ENCODE results near the gene LRRC3C.

The LRRC3C gene

DNA sequence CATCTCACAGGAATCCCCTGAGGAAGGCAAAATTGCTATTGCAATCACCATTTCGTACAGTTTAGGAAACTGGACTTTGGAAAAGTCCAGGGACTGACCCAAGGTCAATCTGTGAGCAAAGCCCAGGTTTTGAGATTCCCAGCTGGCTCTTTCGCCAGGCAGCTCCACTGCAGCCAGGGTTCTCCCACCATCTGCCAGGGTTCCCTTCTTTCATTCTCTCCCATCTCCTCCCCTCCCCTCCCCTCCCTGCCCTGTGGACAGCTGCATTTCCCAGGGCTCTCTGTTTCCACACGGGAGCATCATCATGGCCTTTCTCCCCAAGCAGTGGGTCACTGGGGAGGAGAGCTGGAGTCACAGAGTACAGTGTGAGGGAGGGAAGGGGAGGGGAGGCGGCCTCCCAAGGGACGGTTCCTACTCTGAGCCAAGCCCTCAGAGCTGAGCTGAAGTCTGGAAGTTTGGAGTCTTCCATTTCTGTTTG lies 23.4 kb downstream of the LRRC3C start:
- no peak for FAIRE-seq

DNA sequence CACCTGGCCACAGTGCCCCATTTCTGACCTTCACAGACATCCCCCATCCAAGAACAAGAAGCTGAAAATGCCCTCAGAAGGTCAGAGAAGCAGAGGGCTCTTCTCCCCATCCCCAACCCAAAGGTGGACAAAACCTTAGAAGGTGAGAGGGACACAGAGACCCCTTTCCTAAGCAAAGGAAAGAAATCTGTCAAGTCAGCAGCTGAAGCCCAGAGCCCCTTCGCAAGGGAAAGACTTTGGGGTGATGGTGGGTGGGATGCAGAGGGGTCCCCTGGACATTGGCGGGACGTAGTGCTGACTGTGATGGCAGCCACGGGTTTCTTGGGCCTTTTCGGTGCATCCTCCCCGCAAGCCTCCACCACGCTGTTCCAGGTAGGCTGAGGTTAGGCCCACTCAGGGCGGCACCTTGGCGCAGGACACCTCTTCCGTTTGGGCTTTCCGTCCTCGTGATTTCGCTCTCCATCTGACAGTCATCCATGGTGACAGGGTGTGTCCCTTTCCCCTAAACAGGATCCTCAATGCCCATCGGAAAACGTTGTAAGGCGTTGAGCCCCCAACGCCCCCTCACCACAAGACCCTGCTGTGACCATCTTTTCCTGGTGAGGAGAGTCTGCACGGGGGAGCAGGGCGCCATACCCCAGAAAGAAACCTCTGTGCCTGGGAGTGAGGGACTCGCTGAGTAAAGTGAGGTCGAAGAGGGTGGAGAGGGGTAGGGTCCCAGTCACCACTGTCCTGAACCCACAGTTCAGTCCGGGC lies 24.6 kb downstream of the LRRC3C start:
- FAIRE-seq, result no peak

DNA sequence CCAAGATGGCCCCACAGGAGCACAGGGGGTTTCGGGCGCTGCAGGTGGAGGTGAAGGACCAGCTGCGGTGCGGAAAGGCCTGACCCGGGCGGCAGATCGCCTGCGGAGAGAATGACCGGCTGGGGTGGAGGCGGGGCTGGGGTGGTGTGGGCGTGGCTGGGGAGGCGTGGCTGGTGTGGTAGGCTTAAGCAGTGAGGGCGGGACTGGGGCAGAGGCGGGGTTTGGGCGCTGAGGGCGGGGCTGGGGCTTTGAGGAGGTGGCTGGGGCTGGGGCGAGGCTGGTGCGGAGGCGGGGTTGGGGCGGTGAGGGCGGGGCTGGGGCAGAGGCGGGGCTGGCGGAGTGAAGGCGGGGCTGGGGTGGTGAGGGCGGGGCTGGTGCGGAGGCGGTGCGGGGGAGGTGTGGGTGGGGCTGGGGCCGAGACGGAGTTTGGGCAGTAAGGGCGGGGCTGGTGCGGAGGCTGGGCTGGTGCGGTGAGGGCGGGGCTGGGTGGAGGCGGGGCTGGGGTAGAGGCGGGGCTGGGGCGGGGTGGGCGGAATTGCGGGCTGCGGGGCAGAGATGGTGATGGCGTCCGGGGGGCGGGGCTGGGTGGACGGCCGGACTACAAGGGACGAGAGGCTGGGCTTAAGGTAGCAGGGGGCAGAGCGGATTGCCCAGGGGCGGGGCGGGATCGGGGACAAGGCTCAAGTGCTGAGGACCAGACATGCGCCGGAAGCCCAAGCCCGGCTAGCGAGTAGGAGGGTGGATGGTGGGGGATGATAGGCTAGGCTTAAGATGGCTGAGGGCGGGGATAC lies 25.3 kb downstream of the LRRC3C start:
- no peak for FAIRE-seq

DNA sequence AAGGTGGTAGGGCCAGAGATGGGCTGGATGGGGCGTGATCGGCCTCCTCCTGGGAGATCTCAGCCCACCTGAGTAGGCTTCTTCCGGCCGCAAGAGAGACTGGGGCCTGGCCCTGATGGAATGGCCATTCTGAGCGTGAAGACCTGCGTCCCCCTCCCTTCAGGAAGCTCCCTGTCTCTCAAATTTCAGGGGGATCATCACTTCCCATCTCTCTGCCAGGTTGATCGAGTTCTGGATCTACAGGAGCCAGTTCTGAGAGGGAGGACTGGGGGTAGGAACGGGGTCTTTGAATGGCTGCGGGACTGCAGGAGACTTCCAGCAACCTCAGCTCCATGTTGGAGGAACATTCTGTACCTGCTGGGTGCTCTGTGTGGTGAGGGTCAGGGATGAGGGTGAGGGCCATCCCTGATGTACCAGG lies 25.9 kb downstream of the LRRC3C start:
- no peak for FAIRE-seq

DNA sequence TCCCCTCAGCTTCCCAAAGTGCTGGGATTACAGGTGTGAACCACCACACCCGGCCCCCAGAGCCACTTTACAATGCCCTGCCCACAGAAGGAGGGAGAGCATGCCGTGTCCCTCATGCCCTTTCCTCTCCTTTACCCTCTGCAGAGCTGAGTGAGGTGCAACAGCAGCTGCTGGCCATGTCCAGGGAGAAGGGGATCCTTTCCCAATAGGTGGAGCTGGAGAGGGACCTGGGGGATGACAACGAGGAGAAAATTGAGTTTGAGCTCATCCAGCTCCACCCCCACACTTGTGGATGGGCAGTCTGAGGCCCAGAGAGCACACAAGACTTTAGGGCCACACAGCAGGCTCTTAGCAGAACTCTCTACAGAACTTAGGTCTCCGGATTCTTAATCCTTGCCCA lies 27.3 kb downstream of the LRRC3C start:
- no peak for FAIRE-seq

DNA sequence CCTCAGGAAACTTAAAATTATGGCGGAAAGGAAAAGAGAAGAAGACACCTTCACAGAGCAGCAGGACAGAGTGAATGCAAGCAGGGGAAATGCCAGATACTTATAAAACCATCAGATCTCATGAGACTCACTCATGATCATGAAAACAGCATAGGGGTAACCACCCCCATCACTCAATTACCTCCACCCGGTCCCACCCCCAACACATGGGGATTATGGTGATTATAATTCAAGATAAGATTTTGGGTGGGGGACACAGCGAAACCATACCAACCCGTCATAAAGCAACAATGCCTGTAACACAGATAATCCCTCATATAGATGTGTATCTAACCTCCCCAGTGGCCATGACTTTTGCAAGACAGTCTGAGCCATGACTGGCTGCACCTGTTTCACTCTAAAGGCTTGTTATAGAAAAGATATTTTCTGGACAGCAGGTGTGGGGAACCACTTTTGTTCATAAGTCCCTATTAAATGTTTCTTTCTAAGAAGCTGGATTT lies 28.2 kb downstream of the LRRC3C start:
- FAIRE-seq, result no peak

DNA sequence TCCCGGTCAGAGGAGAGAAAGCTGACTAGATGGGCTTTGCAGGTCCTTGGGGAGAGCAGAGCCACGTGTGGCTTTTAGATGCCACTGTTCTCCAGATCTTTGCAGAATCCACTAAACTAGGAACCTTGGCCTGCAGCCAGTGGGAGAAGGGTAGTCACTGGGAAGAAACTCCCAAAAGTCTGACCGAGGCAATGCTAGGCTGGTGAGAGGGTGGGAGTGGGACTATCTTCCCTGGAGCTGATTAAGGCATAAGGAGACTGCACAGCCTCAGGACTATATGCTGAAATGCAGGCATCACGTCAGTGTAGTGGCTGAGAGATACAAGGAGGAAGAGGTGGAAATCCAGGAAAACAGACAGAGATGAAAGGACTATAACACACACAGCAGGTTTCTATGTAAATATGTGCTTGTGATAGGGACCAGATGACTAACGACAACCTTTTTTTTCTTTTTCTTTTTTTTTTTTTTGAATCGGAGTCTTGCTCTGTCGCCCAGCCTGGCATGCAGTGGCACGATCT lies 33.1 kb downstream of the LRRC3C start:
- FAIRE-seq, result no peak

DNA sequence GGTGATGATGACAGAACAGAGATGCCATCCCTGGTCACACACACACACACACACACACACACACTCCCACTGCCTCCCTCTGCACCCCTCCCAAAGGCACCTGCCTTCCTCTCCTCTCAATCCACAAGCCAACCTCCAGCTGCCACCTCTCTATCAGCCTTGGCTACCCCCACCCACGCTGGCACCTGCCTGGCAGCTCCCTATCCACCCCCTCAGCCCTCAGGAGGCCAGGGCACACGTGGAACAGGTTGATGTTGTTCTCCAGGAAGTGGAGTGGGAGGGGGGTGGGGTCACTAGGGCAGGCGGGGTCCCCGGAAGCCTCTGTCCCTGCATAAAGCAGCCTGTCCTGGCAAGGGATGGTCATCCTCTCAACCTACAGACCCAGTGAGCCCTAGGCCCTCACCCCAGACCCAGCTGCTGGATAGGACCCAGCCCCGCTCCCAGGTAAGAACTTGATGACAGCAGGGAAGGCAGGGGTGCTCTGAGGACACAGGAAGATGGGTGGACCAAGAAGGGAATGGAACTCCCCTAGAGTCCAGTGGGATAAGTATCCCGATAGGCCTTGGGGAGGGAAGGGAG lies 35.2 kb downstream of the LRRC3C start, which contains the start of gene GSDMA:
GSDMA (plus strand) TSS at position 363 of the 579 bp plus-strand sequence. CDS start 2,684 bp downstream, outside the sequence.
- no peak for FAIRE-seq

DNA sequence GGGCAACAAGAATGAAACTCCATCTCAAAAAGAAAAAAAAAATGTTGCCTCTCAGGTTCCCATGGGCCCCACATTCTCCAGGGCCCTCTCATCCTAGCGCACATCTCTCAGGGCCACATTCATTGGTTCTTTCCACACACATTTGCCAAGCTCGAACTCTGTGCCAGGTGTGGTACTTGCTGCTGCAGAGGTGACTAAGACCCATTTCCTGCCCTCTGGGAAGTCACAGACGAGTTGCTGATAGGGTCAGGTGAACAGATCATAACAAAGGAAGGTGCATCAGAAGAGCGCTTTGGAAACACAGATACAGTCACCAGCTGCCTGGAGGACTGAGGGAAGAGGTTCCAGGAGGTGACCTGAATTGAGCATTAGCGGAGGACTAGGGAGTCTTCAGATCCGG lies 36.3 kb downstream of the LRRC3C start:
- FAIRE-seq, result no peak

DNA sequence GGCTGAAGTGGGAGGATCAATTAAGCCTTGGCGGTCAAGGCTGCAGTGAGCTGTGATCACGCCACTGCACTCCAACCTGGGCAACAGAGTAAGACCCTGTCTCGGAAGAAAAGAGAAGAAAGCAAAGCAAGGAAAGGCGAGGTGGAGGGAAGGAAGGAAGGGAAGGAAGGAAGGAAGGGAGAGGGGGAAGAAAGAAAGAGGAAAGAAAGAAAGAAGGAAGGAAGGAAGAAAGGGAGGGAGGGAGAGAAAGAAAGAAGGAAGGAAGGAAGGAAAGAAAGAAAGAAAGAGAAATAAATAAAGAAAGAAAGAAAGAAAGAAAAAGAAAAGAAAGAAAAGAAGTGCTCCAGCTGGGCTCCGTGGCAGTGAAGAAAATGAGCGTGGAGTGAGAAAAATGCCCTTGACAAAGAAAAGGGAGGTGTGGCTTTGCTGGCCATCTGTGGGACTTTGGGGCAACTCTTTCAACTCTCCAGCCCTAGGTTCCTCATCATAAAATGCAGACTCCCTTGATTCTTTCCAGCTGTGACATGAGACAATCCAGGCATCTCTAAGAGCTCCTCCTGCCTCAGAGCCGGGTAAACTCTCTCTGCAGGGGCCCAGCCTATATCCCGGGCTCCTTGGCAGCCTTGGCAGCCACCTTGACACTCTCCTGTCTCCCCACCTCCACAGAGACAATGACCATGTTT lies 37.6 kb downstream of the LRRC3C start:
- FAIRE-seq, result no peak

DNA sequence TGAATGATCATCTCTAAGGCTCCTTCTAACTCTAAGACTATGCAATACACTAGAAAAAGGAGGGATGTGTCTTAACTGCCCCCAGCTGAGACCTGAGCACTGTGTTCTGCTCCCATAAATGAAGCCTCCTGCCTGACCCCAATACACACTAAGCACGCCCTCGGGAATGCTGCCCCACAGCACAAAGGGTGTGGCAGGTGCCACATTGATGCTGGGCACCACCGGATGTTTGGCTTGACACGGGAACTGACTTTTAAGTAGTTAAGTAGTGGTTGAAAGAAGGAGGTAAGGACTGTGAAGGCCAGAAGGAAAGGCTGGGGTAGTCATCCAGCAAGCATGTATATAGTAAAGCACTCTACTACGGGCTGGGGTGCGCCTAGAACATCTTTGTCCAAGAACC lies 39.2 kb downstream of the LRRC3C start:
- no peak for FAIRE-seq

DNA sequence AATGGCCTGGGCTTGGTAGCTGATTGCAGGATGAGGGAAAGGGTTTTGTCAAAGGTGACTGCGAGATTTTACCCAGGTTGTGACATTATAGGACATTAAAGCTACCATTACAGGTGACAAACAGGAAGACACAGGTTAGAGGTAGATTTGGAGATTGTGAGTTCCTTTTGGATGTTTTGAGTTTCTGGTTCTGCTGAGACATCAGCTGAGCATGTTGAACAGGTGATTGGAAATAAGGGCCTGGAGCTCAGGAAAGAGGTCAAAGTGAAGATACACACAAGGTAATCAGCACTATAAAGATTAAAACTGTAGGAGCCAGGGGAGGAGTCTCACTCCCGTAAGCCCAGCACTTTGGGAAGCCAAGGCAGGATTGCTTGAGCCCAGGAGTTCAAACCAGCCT lies 41.2 kb downstream of the LRRC3C start:
- no peak for FAIRE-seq

DNA sequence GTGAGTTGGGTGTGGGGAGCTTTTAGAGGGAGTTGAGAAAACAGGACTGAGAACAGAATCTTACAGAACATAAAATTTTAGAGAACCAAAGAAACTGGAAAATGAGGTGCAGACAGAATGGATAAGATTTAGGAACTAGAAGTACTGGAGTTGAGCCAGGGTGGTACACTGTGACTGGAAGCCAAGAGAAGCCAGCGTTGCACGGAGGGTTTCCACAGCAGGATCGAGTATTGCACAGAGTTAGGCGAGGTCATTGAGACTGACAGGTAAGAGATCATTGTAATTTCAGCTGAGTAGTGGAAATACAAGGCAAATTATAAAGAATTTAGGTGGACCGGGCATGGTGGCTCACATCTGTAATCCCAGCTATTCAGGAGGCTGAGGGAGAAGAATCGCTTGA lies 41.8 kb downstream of the LRRC3C start:
- FAIRE-seq, result no peak

DNA sequence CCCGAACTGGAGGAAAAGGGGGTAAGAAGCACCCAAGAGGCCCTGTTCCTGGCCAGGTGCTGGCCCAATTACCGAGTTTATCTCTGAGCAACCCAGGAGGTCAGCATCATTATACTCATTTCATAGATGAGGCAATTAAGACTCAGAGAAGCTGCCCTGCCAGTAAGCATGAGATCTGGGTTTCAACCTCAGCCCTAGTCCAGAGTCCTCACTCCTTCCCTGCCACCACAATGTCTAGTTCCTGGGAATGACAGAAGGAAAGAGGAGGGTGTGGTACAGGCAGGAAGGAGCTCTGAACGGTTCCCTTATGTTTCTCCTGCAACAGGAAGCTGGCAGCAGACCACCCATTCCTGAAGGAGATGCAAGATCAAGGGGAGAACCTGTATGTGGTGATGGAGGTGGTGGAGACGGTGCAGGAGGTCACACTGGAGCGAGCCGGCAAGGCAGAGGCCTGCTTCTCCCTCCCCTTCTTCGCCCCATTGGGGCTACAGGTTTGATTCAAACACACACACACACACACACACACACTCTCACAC lies 42.7 kb downstream of the LRRC3C start:
- no peak for FAIRE-seq

DNA sequence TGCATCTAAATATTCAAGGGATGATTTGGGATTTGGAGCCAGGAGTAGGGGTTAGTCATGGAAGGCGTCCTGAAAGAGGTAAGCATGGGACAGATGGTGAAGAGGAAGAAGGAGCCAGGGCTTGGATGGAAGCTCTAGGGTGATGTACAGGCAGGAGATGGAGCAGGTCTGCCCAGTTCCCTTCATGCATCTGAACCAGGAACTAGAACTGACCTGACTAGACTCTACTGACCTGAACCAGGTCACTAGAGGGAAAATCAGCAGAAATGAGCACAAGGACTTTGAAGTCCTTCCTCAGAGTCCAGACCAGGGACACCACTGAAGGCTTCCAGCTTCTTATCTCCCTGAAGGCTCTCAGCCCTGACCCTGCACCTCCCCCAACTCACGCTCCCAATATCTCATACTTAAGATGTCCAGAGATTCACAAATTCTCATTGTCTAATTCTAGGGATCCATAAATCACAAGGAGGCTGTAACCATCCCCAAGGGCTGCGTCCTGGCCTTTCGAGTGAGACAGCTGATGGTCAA lies 43.6 kb downstream of the LRRC3C start:
- no peak for FAIRE-seq

DNA sequence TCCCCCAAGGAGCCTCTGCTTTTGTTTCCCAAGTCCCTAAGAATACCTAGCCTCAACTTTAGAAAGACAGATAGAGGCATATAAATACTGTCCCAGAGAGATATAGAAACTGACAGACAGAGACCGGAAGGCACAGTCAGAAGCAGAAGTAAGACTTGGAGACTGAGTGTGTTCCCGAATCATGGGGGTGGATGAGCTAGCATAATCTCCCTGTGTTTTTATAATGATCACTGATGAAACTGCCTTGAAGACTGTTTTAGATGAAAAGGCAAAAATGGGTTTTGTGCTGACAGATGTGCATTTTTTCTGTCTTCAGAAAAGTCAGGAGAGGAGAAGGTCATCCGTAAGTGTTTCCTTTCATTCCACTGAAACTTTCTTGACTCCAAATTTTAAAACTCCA lies 44.7 kb downstream of the LRRC3C start:
- no peak for FAIRE-seq

DNA sequence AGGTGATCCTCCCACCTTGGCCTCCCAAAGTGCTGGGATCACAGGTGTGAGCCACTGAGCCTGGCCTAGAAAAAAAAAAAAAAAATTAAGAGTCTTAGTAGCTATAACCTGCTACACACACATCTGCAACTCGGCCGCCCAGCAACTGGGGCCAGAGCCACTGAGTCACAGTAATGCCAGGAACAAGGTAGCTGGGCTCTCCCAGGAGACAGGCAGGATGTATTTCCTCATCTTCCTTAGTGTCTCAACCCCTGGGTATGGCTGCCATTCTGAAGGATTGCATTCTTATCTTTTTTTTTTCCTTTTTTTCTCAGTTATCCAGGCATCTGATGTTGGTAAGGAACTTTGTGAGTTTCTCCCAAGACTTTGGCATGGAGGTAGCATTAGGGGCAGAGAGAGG lies 46.0 kb downstream of the LRRC3C start:
- no peak for FAIRE-seq

DNA sequence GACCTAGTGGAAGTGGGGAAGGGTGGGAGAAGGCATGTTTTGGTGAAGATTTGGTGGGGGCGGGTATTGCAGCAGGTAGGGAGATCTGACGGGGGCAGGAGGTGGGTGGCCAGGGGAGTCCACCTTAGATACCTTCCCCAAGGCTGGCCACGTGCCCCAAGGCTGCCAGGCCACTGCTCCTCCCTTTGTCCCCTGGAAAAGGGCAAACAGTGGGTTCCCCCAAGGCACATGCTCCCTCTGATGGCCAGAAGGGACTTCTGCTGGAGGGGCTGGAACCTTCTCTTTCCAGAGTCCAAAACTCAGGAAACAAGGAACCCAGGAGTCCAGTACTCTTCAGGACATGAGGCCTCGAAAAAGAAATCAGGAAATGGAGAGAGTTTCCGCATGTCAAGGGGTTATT lies 46.9 kb downstream of the LRRC3C start:
- FAIRE-seq, result no peak

DNA sequence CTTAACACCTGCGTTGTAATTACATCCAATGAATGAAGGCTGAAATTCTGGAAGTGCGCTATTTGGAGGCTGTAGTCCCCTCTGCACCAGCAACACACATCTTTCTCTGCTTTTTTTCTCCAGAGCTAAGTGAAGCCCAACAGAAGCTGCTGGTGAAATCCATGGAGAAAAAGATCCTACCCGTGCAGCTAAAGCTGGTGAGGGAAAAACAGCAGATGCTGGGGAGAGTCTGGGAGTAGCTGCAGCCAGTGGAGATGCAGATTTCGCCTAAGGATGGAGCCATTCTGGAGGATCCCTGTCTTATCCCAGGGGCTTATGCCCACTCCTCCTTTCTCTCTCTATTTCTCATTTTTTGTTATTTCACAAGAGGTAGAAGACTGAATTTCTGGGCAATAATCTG lies 48.3 kb downstream of the LRRC3C start:
- FAIRE-seq, result no peak

DNA sequence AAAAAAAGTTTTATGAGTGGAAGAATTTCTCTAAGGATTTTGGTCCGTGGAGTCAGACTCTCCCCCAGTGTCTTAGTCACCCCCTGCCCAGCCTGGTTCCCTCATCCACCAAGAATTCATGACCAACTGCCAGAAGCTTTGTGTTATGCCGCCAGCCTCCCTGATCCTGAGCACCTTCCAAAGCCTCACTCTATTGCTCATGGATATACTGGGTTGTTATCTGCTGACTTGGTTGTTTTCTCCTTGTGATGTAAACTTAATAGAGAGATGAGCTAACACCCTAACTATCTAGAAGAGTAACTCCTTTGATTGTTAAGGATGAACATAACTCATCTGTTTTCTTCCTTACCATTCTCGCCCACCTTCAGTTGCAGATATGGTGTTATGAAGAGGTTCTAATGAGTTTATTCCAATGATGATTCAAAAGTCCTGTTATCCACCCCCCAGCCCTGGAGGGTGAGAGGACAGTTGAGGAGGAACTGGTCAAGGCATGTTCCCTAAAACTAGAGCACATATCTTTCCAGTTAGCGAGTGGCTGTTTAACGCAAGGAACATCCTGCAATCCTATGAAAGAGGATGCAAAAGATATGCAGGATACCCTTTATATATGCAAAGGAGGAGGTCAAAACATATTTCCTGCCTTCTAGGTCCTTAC lies 51.6 kb downstream of the LRRC3C start:
- no peak for FAIRE-seq

DNA sequence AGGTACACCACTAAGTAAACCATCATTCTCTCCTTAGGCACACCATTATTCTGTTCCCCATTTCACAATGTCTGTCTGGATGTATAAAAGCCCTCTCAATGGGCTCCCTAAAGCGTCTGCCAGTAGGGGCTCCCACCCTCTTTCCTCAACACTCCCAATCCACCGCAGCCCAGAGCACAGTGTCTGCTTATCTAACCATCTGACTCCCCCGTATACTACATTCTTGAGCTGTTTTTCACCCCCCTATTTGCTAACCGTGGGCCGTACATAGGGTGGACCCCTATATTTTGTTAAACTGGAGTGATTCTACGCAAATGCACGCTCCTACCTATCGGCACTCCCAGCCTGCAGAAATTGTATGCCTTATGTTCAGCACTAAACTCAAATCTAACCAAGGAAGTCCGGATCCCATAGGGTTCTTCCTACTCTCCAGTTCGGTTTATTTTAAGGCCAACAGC lies 52.4 kb downstream of the LRRC3C start:
- no peak for FAIRE-seq
